Measurements from ENCODE around the gene ABCF2.

Gene ABCF2

GRCh38 chr7:151252561-151252835 is 25.5 kb upstream of the ABCF2 start:
- DNase-seq, result no peak

GRCh38 chr7:151251689-151252560 is 24.9 kb upstream of the ABCF2 start:
- DNase-seq, result no peak

- no peak for DNase-seq
These were observed 24.3 kb upstream of the ABCF2 start for GRCh38 chr7:151251328-151251688.

GRCh38 chr7:151250181-151251132 is 23.5 kb upstream of the ABCF2 start:
- DNase-seq, result no peak

- no peak for DNase-seq
These were observed 22.7 kb upstream of the ABCF2 start for GRCh38 chr7:151249732-151250072.

- DNase-seq, result no peak
These were observed 22.2 kb upstream of the ABCF2 start for GRCh38 chr7:151249034-151249731.

GRCh38 chr7:151248346-151249033 is 21.5 kb upstream of the ABCF2 start, which contains the start of gene SMARCD3:
SMARCD3 (minus strand) TSS chr7:151248694; CDS start chr7:151248562, 132 bp downstream.
- DNase-seq, result no peak

GRCh38 chr7:151247611-151248345 is 20.8 kb upstream of the ABCF2 start:
- no peak for DNase-seq

GRCh38 chr7:151246851-151247580 is 20.0 kb upstream of the ABCF2 start:
- no peak for DNase-seq

- no peak for DNase-seq
These were observed 19.3 kb upstream of the ABCF2 start for GRCh38 chr7:151246102-151246850.

GRCh38 chr7:151245360-151246101 is 18.5 kb upstream of the ABCF2 start:
- no peak for DNase-seq

GRCh38 chr7:151244841-151245346 is 17.9 kb upstream of the ABCF2 start:
- no peak for DNase-seq

GRCh38 chr7:151244196-151244840 is 17.3 kb upstream of the ABCF2 start:
- DNase-seq, result no peak

GRCh38 chr7:151243408-151244195 is 16.6 kb upstream of the ABCF2 start:
- DNase-seq, result no peak

- no peak for DNase-seq
These were observed 16.0 kb upstream of the ABCF2 start for GRCh38 chr7:151243045-151243349.

- no peak for DNase-seq
These were observed 15.4 kb upstream of the ABCF2 start for GRCh38 chr7:151242159-151243044.

GRCh38 chr7:151241755-151242096 is 14.7 kb upstream of the ABCF2 start:
- no peak for DNase-seq
